ENCODE data around the gene GNAL. TPM values are rescaled to one million over a fixed set of nuclear protein-coding genes. Genes with fewer than 3 reads are reported as not detected.

The GNAL gene
- total RNA-seq, 2 experiments from 2014 or later: 0.05 TPM; not detected in 1

DNA sequence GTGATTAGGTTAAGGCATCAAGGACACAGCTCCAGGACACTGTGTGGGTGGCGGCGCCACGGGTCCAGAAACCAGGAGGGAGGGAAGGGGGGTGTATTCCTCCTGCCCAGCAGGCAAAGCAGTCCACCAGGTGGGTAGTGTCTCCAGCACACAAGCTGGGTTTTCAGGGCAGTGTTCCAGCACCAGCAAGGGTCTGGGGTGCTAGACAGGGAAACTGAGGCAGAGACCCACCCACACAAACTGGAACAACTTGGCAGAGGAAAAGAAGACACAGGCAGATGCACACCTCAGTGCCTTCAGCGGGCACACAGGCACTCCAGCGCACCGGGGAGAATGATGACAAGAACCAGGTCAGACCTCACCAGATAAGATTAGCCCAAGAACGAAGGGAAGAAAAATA, 28.4 kb upstream of the GNAL start:
- peaks cover under 1% of the 10 kb centered on the region for H3K4me1 Mint-ChIP-seq (ENCODE audit: low read depth)
- no peak overlapping the region for H3K4me3 Mint-ChIP-seq
- no peak overlapping the region for H3K27ac Mint-ChIP-seq
- CTCF ChIA-PET: no interaction called here
- peaks cover 17% of the 10 kb centered on the region for H3K27me3 Mint-ChIP-seq (ENCODE audit: low read depth)
- DNase-seq: no peak
- no peaks in the 10 kb centered on the region for H3K36me3 Mint-ChIP-seq (ENCODE audit: low read depth)
- intact Hi-C loops (cut with micrococcal nuclease): no loop called here
- no peaks in the 10 kb centered on the region for H3K9me3 Mint-ChIP-seq

DNA sequence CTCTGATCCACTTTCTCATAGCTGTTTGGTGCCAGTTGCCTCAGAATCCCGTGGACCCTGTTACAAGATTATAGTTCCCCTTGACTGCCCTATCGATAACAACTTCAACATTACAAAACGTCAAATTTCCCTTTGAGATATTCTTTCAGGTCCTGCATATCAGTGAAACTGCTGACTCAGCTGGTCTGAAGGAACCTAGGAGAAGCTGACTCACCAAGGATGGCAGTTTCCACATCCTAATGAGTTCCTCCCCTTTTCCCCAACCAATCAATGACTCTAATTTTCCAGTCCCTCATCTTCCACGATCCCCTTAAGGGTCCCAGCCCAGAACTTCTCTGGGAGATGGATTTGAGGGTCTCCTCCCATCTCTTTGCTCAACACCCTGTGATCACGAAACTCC, 27.6 kb upstream of the GNAL start:
- Mint-ChIP-seq H3K9me3 (no peaks in the 10 kb centered on the region), H3K36me3 (ENCODE audit: low read depth) (no peaks in the 10 kb centered on the region), H3K4me3 (no peak overlapping the region), H3K27me3 (ENCODE audit: low read depth) (peaks cover 15% of the 10 kb centered on the region), H3K4me1 (ENCODE audit: low read depth) (no peaks in the 10 kb centered on the region), H3K27ac (no peak overlapping the region)
- intact Hi-C loops (cut with micrococcal nuclease): no loop called here
- CTCF ChIA-PET: no interaction called here
- DNase-seq: no peak

DNA sequence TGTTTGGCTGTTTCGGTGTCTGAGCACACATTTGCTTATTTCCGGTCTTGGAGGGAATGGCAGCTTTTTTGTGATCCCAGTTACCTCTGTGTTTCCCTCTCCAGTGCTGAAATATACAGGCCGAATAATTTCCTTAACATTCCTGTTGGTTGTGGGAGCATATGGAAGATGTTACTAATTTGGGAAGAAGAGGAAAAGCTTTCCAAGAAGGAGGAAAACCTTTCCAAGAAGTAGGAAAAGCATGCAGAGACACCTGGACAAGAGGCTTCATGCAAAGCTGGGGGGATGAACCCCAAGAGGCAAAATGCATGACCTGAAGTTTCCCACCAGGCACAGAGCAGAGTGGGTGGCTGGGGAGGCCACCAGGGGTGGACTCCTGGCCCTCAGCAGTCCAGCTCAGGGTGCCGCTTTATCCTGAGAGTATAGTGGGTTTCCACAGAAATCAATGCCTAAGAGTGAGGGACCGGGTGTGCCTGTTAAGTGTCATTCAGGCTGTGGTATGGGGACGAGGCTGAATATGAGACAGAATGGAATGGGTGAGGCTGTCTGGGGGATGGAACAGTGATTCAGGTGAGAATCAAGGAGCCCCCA, 25.5 kb upstream of the GNAL start:
- Mint-ChIP-seq H3K36me3 (ENCODE audit: low read depth) (no peaks in the 10 kb centered on the region), H3K27me3 (ENCODE audit: low read depth) (peaks cover 2% of the 10 kb centered on the region), H3K4me3 (no peak overlapping the region), H3K9me3 (no peaks in the 10 kb centered on the region), H3K27ac (no peak overlapping the region), H3K4me1 (ENCODE audit: low read depth) (no peaks in the 10 kb centered on the region)
- DNase-seq: no peak
- CTCF ChIA-PET: no interaction called here
- intact Hi-C loops (cut with micrococcal nuclease): no loop called here

DNA sequence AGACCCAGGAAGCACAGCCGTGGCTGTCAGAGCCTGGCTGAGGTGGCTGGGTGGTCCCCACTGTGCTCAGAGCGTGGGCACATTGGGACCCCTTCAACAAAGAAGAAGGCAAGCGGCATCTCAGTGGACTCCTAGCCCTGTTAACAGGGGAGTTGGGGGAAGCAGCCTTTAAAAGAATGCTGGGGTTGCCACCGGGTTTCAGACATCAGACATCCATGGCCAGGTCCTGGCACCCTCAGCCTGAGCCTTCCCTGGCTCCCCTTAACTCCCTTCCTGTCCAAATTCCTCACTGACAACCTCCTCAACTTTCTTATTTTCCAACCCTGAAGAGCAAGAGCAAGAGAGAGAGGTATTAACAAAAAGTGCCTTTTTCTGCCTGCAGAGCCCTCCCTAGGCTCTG, 24.8 kb upstream of the GNAL start:
- DNase-seq: no peak

DNA sequence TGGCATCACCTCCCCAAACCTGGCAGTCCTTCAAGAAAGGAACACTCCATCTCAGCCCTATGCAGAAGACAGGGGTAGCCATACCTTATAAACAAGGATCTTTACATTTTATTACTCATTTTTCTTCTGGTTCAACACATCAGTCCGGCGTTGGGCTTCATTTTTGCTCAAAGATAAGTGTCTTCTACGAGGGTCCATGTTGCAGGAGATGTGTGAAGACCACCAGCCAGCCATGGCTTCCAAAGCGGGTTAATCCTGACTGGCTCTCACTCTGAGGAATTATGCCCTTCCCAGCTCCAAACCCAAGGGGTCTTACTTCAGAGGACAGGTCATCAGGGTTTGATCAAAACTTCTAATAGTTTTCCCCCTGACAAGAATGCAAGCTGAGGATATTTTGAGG, 23.9 kb upstream of the GNAL start:
- CTCF ChIA-PET: interaction anchor here (1.3 kb wide), 1 partner anchor 9 kb away, joined by 5 read pairs; no protein-coding TSS in a partner anchor
- intact Hi-C loops (cut with micrococcal nuclease): no loop called here
- no peak for DNase-seq
- Mint-ChIP-seq H3K9me3 (no peaks in the 10 kb centered on the region), H3K4me3 (no peak overlapping the region), H3K36me3 (ENCODE audit: low read depth) (no peaks in the 10 kb centered on the region), H3K27ac (no peak overlapping the region), H3K4me1 (ENCODE audit: low read depth) (no peaks in the 10 kb centered on the region), H3K27me3 (ENCODE audit: low read depth) (peaks cover 2% of the 10 kb centered on the region)

More for the DNA sequence above, 24.8 kb upstream of the GNAL start:
- Mint-ChIP-seq H3K9me3 (no peaks in the 10 kb centered on the region), H3K27ac (no peak overlapping the region), H3K36me3 (ENCODE audit: low read depth) (no peaks in the 10 kb centered on the region), H3K4me1 (ENCODE audit: low read depth) (no peaks in the 10 kb centered on the region), H3K4me3 (no peak overlapping the region), H3K27me3 (ENCODE audit: low read depth) (peaks cover 2% of the 10 kb centered on the region)
- CTCF ChIA-PET: no interaction called here
- intact Hi-C loops (cut with micrococcal nuclease): no loop called here

DNA sequence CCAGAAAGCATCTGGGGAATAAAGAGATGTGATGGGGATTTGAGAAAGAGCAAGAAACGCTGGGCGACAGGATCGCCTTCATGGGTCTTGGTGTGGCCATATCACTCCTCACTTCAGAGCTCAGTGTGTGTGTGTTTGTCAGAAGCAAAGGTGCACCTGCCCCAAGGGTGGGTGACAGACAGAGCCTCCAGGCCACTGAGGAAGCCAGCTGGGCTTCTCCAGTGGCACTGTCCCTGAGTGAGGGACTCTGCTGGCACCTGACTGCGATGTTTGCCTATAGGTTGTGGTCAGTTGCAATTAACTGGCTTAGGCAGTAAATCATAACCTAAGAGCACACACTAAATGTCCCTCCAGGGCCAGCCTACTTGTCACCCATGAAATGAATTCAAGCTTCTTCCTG, 23.5 kb upstream of the GNAL start:
- intact Hi-C loops (cut with micrococcal nuclease): no loop called here
- Mint-ChIP-seq H3K9me3 (no peaks in the 10 kb centered on the region), H3K4me3 (no peak overlapping the region), H3K27ac (no peak overlapping the region), H3K36me3 (ENCODE audit: low read depth) (no peaks in the 10 kb centered on the region), H3K27me3 (ENCODE audit: low read depth) (no peaks in the 10 kb centered on the region), H3K4me1 (ENCODE audit: low read depth) (no peaks in the 10 kb centered on the region)
- CTCF ChIA-PET: interaction anchor here (1.2 to 1.3 kb wide), 2 partner anchors 10 to 62 kb away, joined by 3 to 5 read pairs; no protein-coding TSS in a partner anchor
- DNase-seq: no peak

DNA sequence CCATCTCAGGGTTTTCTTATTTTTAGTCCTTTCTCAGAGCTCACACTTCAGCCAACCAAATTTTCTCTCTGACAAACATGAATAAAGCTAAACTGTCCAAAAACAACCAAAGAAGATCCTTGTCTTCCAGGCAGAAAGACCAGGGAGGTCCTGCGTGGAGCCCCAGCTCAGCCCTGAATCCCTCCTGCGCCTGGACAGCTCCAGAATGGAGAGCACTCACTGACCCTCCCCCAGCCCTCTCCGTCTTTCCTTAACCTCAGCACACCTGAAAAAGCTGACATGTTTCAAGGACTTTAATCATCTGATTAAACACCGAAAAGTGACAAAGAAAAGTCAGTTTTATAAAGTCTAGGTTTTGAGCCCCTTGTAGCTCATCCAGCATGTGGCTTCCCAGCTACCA, 22.9 kb upstream of the GNAL start:
- CTCF ChIA-PET: interaction anchor here (1.2 to 1.3 kb wide), 3 partner anchors 11 to 62 kb away, joined by 3 to 5 read pairs (median 5); no protein-coding TSS in a partner anchor
- intact Hi-C loops (cut with micrococcal nuclease): no loop called here
- Mint-ChIP-seq H3K4me1 (ENCODE audit: low read depth) (no peaks in the 10 kb centered on the region), H3K36me3 (ENCODE audit: low read depth) (no peaks in the 10 kb centered on the region), H3K27me3 (ENCODE audit: low read depth) (no peaks in the 10 kb centered on the region), H3K4me3 (no peak overlapping the region), H3K27ac (no peak overlapping the region), H3K9me3 (no peaks in the 10 kb centered on the region)
- no peak for DNase-seq

DNA sequence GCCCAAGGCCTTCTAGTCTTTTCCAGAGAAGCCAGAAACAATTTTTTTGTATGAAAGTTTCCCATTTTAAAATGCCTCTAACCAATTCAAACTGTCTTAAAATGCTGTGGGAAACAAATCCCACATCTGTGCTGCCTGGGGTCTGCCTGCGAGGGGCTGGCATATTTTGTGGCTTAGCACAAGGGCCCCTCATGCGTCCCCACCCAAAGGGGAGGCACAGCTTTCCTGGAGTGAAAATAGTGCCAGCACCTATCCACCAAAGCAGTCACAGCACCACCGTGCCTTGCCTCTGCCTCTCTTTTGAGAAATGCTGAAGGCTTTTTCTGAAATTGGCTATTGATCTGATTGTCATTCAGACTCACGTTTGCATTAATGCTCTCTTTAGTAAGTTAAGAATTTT, 22.2 kb upstream of the GNAL start:
- Mint-ChIP-seq H3K9me3 (no peaks in the 10 kb centered on the region), H3K27ac (no peak overlapping the region), H3K27me3 (ENCODE audit: low read depth) (no peaks in the 10 kb centered on the region), H3K4me3 (no peak overlapping the region), H3K36me3 (ENCODE audit: low read depth) (no peaks in the 10 kb centered on the region), H3K4me1 (ENCODE audit: low read depth) (no peaks in the 10 kb centered on the region)
- DNase-seq: no peak
- CTCF ChIA-PET: interaction anchor here (1.2 kb wide), 2 partner anchors 11 to 61 kb away, joined by 3 to 5 read pairs; no protein-coding TSS in a partner anchor
- intact Hi-C loops (cut with micrococcal nuclease): no loop called here

DNA sequence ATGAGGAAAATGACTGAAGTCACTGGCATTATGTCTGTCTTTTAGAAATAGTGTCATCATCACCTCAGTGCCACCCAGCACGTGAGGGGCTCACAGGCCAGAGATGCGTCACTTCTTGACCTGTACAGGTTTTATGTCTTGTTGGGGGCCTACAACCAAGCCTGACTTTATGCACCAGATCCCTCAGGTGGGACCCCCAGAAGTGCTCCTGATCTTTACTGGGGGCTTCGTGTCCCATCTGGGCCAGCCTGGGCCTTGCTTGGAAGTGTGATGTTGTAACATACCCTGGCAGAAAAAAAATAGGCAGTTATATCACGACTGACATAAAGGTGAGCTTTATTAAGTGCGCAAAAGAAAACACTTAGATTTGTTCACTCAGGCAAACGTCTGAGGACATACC, 21.5 kb upstream of the GNAL start:
- no peaks in the 10 kb centered on the region for H3K27me3 Mint-ChIP-seq (ENCODE audit: low read depth)
- H3K4me3 Mint-ChIP-seq: no peak overlapping the region
- no peaks in the 10 kb centered on the region for H3K4me1 Mint-ChIP-seq (ENCODE audit: low read depth)
- no peaks in the 10 kb centered on the region for H3K9me3 Mint-ChIP-seq
- CTCF ChIA-PET: interaction anchor here (1.2 kb wide), 1 partner anchor 12 kb away, joined by 5 read pairs; no protein-coding TSS in a partner anchor
- intact Hi-C loops (cut with micrococcal nuclease): no loop called here
- no peaks in the 10 kb centered on the region for H3K36me3 Mint-ChIP-seq (ENCODE audit: low read depth)
- DNase-seq: no peak
- no peak overlapping the region for H3K27ac Mint-ChIP-seq

DNA sequence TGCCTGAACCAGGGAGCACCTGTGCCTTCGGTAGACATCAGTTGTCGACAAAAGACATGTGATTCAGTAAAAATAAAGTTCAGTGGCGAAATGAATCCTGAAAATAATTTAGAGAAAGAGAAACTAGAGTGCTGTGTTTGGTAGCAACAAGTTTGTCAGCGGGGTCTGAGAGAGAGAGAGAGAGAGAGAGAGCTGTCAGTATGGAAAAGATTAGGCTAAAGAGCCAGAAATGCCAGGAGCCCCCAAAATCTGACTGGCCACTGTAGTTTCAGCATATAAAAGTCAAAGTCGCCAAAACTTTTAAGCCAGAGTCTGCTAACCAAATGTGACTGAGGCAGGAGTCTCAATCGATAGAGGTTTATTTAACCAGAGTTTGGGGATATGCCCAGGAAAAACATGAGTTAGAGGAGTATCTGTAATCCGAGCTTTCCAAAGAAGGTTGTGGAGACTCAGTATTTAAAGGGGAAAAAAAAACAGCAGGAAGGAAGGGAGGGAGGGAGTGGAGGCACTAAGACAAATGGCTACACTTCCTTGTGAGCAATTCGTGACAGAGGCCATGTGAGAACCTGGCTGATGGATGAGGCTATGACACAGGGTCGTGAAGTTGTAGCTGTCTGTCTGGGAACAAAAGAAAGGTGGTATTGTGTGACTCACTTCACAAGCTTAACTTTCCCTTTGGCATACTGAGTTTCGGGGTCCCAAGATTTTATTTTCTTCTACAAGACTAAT, 20.5 kb upstream of the GNAL start:
- CTCF ChIA-PET: no interaction called here
- DNase-seq: no peak
- intact Hi-C loops (cut with micrococcal nuclease): no loop called here

DNA sequence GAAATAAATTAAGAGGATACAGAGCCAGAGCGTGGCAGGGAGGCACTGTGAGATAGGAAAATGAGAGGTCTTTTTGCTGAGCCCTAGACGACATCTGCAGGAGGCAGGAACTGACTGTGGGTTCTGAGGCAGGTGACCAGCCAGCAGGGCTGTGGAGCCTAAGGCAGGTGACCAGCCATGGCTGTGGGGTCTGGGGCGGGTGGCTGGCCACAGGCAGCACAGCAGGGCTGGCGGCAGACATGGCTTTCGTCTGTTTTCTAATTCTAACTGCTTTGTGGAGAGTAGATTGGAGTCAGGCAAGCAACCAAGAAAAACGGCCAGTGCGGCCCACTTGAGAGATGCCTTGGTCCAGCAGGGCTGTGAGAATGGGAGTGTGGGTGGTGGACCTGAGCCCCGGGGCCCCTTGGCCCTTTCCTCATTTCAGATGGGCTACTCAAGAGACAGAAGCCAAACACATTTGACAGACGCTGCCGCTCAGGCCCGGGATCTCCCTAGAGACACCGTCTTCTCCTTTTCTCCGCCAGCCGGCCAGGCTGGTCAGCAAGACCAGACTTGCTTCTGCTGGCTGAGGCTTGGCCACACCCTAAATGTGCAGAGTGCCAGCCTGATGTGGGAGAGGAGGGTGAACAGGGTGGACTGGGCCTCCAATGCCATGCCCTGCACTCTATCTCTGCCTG, 19.7 kb upstream of the GNAL start:
- CTCF ChIA-PET: interaction anchor here (0.6 to 1.2 kb wide), 2 partner anchors 14 to 917 kb away, joined by 3 to 5 read pairs; no protein-coding TSS in a partner anchor

More for the DNA sequence above, 20.5 kb upstream of the GNAL start:
- no peaks in the 10 kb centered on the region for H3K27me3 Mint-ChIP-seq (ENCODE audit: low read depth)
- H3K9me3 Mint-ChIP-seq: no peaks in the 10 kb centered on the region
- H3K36me3 Mint-ChIP-seq (ENCODE audit: low read depth): no peaks in the 10 kb centered on the region
- no peak overlapping the region for H3K4me3 Mint-ChIP-seq
- no peak overlapping the region for H3K27ac Mint-ChIP-seq
- no peaks in the 10 kb centered on the region for H3K4me1 Mint-ChIP-seq (ENCODE audit: low read depth)

DNA sequence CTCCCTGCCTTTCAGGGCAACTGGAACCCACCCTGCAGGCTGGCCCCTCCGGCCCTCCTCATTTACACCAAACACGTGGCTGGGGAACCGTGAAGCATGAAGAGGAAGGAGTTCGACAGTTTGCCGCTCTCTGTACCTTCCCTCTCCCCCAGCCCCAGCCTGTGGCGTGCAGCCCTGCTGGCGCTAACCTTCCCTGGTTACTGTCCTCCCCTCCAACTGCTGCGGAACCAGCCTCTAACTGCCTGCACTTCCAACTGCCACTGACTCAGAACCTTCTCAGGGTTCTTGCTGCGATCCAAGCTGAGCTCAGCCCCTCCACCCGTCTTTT, 19.2 kb upstream of the GNAL start:
- intact Hi-C loops (cut with micrococcal nuclease): no loop called here
- no peak overlapping the region for H3K27ac Mint-ChIP-seq
- DNase-seq: no peak
- H3K4me3 Mint-ChIP-seq: no peak overlapping the region
- no peaks in the 10 kb centered on the region for H3K4me1 Mint-ChIP-seq (ENCODE audit: low read depth)
- peaks cover 2% of the 10 kb centered on the region for H3K27me3 Mint-ChIP-seq (ENCODE audit: low read depth)
- CTCF ChIA-PET: interaction anchor here (0.6 to 1.2 kb wide), 2 partner anchors 15 to 917 kb away, joined by 3 to 5 read pairs; no protein-coding TSS in a partner anchor
- H3K36me3 Mint-ChIP-seq (ENCODE audit: low read depth): no peaks in the 10 kb centered on the region
- no peaks in the 10 kb centered on the region for H3K9me3 Mint-ChIP-seq

More for the DNA sequence above, 19.7 kb upstream of the GNAL start:
- intact Hi-C loops (cut with micrococcal nuclease): no loop called here
- Mint-ChIP-seq H3K27ac (no peak overlapping the region), H3K36me3 (ENCODE audit: low read depth) (no peaks in the 10 kb centered on the region), H3K9me3 (no peaks in the 10 kb centered on the region), H3K4me1 (ENCODE audit: low read depth) (no peaks in the 10 kb centered on the region), H3K4me3 (no peak overlapping the region), H3K27me3 (ENCODE audit: low read depth) (no peaks in the 10 kb centered on the region)
- no peak for DNase-seq

All from activated naive CD4-positive, alpha-beta T cell treated with anti-CD3 and anti-CD28 coated beads for 36 hours (primary cell).